H1 (cell line): ENCODE measurements around the gene IL16. TPM values are rescaled to one million over a fixed set of nuclear protein-coding genes. Genes with fewer than 3 reads are reported as not detected.

Source experiments
- CTCF ChIA-PET: fragments of 300-600 bp; sonication (Branson Sonifier 250); formaldehyde crosslinking; loops from one replicate; lab custom pipeline; 2021; ENCODE audit not compliant: partially characterized antibody; lab: Charles Lee
- POLR2A ChIA-PET: fragments of 300-600 bp; sonication (Branson Sonifier 250); formaldehyde crosslinking; loops from one replicate; lab custom pipeline; 2021; ENCODE audit warnings: inconsistent platforms; ENCODE audit not compliant: partially characterized antibody; lab: Charles Lee
- DNase-seq, 2 experiments: peaks; one replicate each; pipeline versions ENCODE4 v3.0.0 to v3.0.0-alpha.2; 2010 to 2022; ENCODE audit warnings: low spot score in 2 of 2, low read depth in 1 of 2, mixed read lengths in 1 of 2
- FAIRE-seq: peaks from 2 replicates; lab custom pipeline; 2011; peaks lifted over from hg19 to GRCh38; lab: Jason Lieb, UNC
- H2AFZ ChIP-seq: 2 replicates; pipeline ENCODE4 v1.8.1; 2012; ENCODE audit warnings: low read length, inconsistent platforms
- H2AK5ac ChIP-seq: 2 replicates; pipeline ENCODE4 v1.6.1; 2013; ENCODE audit warnings: low read depth, low read length
- H2BK120ac ChIP-seq: replicated peaks from 2 replicates; pipeline ENCODE3; 2013; ENCODE audit warnings: low read depth, low read length, inconsistent platforms
- H2BK12ac ChIP-seq: 2 replicates; pipeline ENCODE4 v1.6.1; 2013; ENCODE audit warnings: low read depth, low read length
- H2BK15ac ChIP-seq: 2 replicates; pipeline ENCODE4 v1.6.1; 2013; ENCODE audit warnings: low read length
- H2BK20ac ChIP-seq: 2 replicates; pipeline ENCODE4 v1.6.1; 2013; ENCODE audit warnings: low read length
- H2BK5ac ChIP-seq: 2 replicates; pipeline ENCODE4 v1.6.1; 2013; ENCODE audit warnings: low read depth, low read length
- H3K14ac ChIP-seq: 2 replicates; pipeline ENCODE4 v1.6.1; 2013; ENCODE audit warnings: inconsistent platforms; ENCODE audit not compliant: insufficient read length
- H3K18ac ChIP-seq: 2 replicates; pipeline ENCODE4 v1.6.1; 2013; ENCODE audit warnings: low read length; ENCODE audit errors: extremely low read depth
- H3K23ac ChIP-seq: 2 replicates; pipeline ENCODE4 v1.6.1; 2013; ENCODE audit warnings: inconsistent platforms; ENCODE audit not compliant: insufficient read length
- H3K23me2 ChIP-seq: 2 replicates; pipeline ENCODE4 v1.6.1; 2013; ENCODE audit warnings: low read depth, low read length
- H3K27ac ChIP-seq: 2 replicates; pipeline ENCODE4 v1.6.1; 2011; ENCODE audit warnings: low read depth, low read length, inconsistent platforms
- H3K27me3 ChIP-seq, 4 experiments: replicated peaks in 1 of 4; 1 replicate in 1 of 4; 2 replicates in 3 of 4; pipeline versions ENCODE4 v1.6.1 to v1.8.1; 2011 to 2013; ENCODE audit warnings: low read length in 3 of 4, mild to moderate bottlenecking in 3 of 4, inconsistent platforms in 2 of 4, mixed read lengths in 2 of 4, moderate library complexity in 1 of 4; ENCODE audit not compliant: control insufficient read depth in 3 of 4, insufficient read depth in 3 of 4; ENCODE audit errors: extremely low read depth in 1 of 4
- H3K36me3 ChIP-seq, 4 experiments: 2 replicates each; pipeline versions ENCODE4 v1.6.1 to v1.8.1; 2011 to 2013; ENCODE audit warnings: mild to moderate bottlenecking in 4 of 4, low read length in 3 of 4, moderate library complexity in 2 of 4, control low read depth in 1 of 4, inconsistent platforms in 1 of 4; ENCODE audit not compliant: insufficient read depth in 4 of 4, control insufficient read depth in 2 of 4
- H3K4ac ChIP-seq: replicated peaks from 2 replicates; pipeline ENCODE3; 2013; ENCODE audit warnings: low read length, low read depth, mixed read lengths, inconsistent platforms; ENCODE audit not compliant: insufficient read length
- H3K4me1 ChIP-seq, 4 experiments: replicated peaks in 1 of 4; 1 replicate in 1 of 4; 2 replicates in 3 of 4; pipeline versions ENCODE4 v1.6.1 to v1.8.1; 2011 to 2013; ENCODE audit warnings: low read length in 3 of 4, inconsistent platforms in 2 of 4, mixed read lengths in 1 of 4; ENCODE audit not compliant: insufficient read depth in 4 of 4, control insufficient read depth in 3 of 4
- H3K4me2 ChIP-seq, 2 experiments: 2 replicates each; pipeline versions ENCODE4 v1.6.1 to v1.8.1; 2011 to 2013; ENCODE audit warnings: low read depth in 2 of 2, low read length in 2 of 2, control low read depth in 1 of 2, inconsistent platforms in 1 of 2, mild to moderate bottlenecking in 1 of 2; ENCODE audit not compliant: insufficient read depth in 1 of 2
- H3K4me3 ChIP-seq, 4 experiments: fragments of 200-600, 300-600 bp in 1 of 4; sonication (generic), shearing (Covaris generic), sonication (Bioruptor Twin) in 1 of 4; 2 replicates each; pipeline versions ENCODE4 v1.5.1 to v1.8.1; 2011 to 2016; ENCODE audit warnings: low read length in 4 of 4, low read depth in 3 of 4, control low read depth in 2 of 4, inconsistent platforms in 2 of 4, mild to moderate bottlenecking in 2 of 4, mixed read lengths in 1 of 4, moderate library complexity in 1 of 4; ENCODE audit not compliant: insufficient read depth in 2 of 4; ENCODE audit errors: extremely low read depth in 1 of 4
- H3K56ac ChIP-seq: replicated peaks from 2 replicates; pipeline ENCODE3; 2013; ENCODE audit warnings: low read depth, mild to moderate bottlenecking, mixed read lengths, low read length, inconsistent platforms; ENCODE audit not compliant: insufficient read length
- H3K79me1 ChIP-seq: 2 replicates; pipeline ENCODE4 v1.6.1; 2013; ENCODE audit warnings: low read depth, low read length, control low read depth
- H3K79me2 ChIP-seq, 2 experiments: 2 replicates each; pipeline versions ENCODE4 v1.6.1 to v1.8.1; 2012 to 2013; ENCODE audit warnings: low read length in 2 of 2, mild to moderate bottlenecking in 2 of 2, inconsistent platforms in 1 of 2; ENCODE audit not compliant: insufficient read depth in 2 of 2, control insufficient read depth in 1 of 2
- H3K9ac ChIP-seq, 4 experiments: replicated peaks in 1 of 4; 1 replicate in 1 of 4; 2 replicates in 3 of 4; pipeline versions ENCODE4 v1.6.1 to v1.8.1; 2011 to 2013; ENCODE audit warnings: low read depth in 3 of 4, low read length in 3 of 4, control low read depth in 2 of 4, mild to moderate bottlenecking in 2 of 4, moderate library complexity in 2 of 4, inconsistent platforms in 1 of 4; ENCODE audit errors: extremely low read depth in 1 of 4
- H3K9me3 ChIP-seq, 2 experiments: 2 replicates each; pipeline versions ENCODE4 v1.6.1 to v1.8.1; 2012 to 2013; ENCODE audit warnings: mild to moderate bottlenecking in 2 of 2, moderate library complexity in 2 of 2, control low read depth in 1 of 2, inconsistent platforms in 1 of 2, low read depth in 1 of 2, low read length in 1 of 2, mixed read lengths in 1 of 2; ENCODE audit not compliant: insufficient read depth in 2 of 2
- H4K20me1 ChIP-seq, 2 experiments: replicated peaks in 1 of 2; 2 replicates each; pipeline versions ENCODE3 to v1.8.1; 2011 to 2013; ENCODE audit warnings: inconsistent platforms in 2 of 2, low read length in 2 of 2, mild to moderate bottlenecking in 1 of 2; ENCODE audit not compliant: insufficient read depth in 2 of 2, control insufficient read depth in 1 of 2
- H4K5ac ChIP-seq: 2 replicates; pipeline ENCODE4 v1.6.1; 2013; ENCODE audit warnings: low read length, low read depth, mixed read lengths, inconsistent platforms; ENCODE audit not compliant: insufficient read length
- H4K8ac ChIP-seq: 2 replicates; pipeline ENCODE4 v1.8.0; 2013; ENCODE audit warnings: mild to moderate bottlenecking, moderate library complexity, low read length, inconsistent platforms; ENCODE audit not compliant: insufficient read depth; ENCODE audit errors: extremely low read depth
- H4K91ac ChIP-seq: replicated peaks from 2 replicates; pipeline ENCODE3; 2013; ENCODE audit warnings: low read length, mixed read lengths, inconsistent platforms; ENCODE audit not compliant: insufficient read length
- CTBP2 ChIP-seq: IDR thresholded peaks from 2 replicates; pipeline ENCODE4 v1.7.0; 2011; ENCODE audit warnings: borderline replicate concordance, mild to moderate bottlenecking, moderate library complexity, mixed read lengths, low read length; ENCODE audit not compliant: insufficient read depth, insufficient read length
- PHF8 ChIP-seq: fragments of 200-600 bp; sonication (generic); conservative IDR thresholded peaks from 2 replicates; pipeline ENCODE4 v1.7.1; 2012; ENCODE audit warnings: low read depth, mild to moderate bottlenecking, inconsistent platforms, low read length, moderate library complexity
- RAD21 ChIP-seq, 2 experiments: IDR thresholded peaks in 1 of 2; conservative IDR thresholded peaks in 1 of 2; 2 replicates each; pipeline ENCODE4 v1.6.1; 2011; ENCODE audit warnings: low read depth in 2 of 2, low read length in 2 of 2, improper control_type of control experiment in 1 of 2, inconsistent platforms in 1 of 2, mild to moderate bottlenecking in 1 of 2, moderate library complexity in 1 of 2
- SIN3A ChIP-seq, 2 experiments: IDR thresholded peaks in 1 of 2; conservative IDR thresholded peaks in 1 of 2; 2 replicates each; pipeline ENCODE4 v1.6.1; 2011 to 2012; ENCODE audit warnings: low read length in 2 of 2, improper control_type of control experiment in 1 of 2, low read depth in 1 of 2, mild to moderate bottlenecking in 1 of 2
- SP1 ChIP-seq: IDR thresholded peaks from 2 replicates; pipeline ENCODE4 v1.6.1; 2011; ENCODE audit warnings: low read depth, low read length
- SP2 ChIP-seq: IDR thresholded peaks from 2 replicates; pipeline ENCODE4 v1.6.1; 2012; ENCODE audit warnings: mild to moderate bottlenecking, low read length, inconsistent platforms
- SP4 ChIP-seq: IDR thresholded peaks from 2 replicates; pipeline ENCODE4 v1.6.1; 2012; ENCODE audit warnings: low read length, inconsistent platforms
- ZNF274 ChIP-seq: IDR thresholded peaks from 2 replicates; pipeline ENCODE4 v1.7.0; 2012; ENCODE audit warnings: low read length, borderline replicate concordance; ENCODE audit errors: extremely low read depth
- WGBS, 2 experiments: shearing (Covaris generic) in 1 of 2; methylation state at CpG; one replicate each; pipeline versions ENCODE4 v1.1.6 to v1.1.7; 2013 to 2015; ENCODE audit warnings: low lambda C conversion rate in 2 of 2, mixed read lengths in 2 of 2, inconsistent platforms in 1 of 2, low coverage in 1 of 2, missing lambda C conversion rate in 1 of 2; ENCODE audit not compliant: insufficient replicate concordance in 2 of 2, insufficient coverage in 1 of 2, insufficient read length in 1 of 2; ENCODE audit errors: extremely low coverage in 1 of 2, missing lambda C conversion rate in 1 of 2; 5-methylcytosine and 5-hydroxymethylcytosine counted together
- polyA plus RNA-seq, 7 experiments: library from polyadenylated mRNA; depleted of rRNA in 3 of 7; stranded (reverse) in 5 of 7; unstranded in 2 of 7; fragments of >200 nt in 5 of 7; fragments of 200-250 nt in 2 of 7; gene quantifications; 1 replicate in 5 of 7; 2 replicates in 1 of 7; 4 replicates in 1 of 7; pipeline versions ENCODE4 v1.2.1 to v1.2.3, GENCODE V29; 2011 to 2013; ENCODE audit warnings: missing spikeins in 2 of 7, mixed read lengths in 2 of 7
- total RNA-seq: library from RNA; stranded (reverse); fragmentation: NEBNext Ultra II Directional; extraction: Animal tissue kit (Norgen Biotek cat#: 25700); gene quantifications from 2 replicates; pipeline ENCODE4 v1.2.1, GENCODE V29; 2021
- TF ChIP-seq, protein P1 (sequence below): IDR thresholded peaks from 2 replicates; pipeline ENCODE4 v1.6.1; 2012; ENCODE audit warnings: inconsistent platforms
- TF ChIP-seq, protein P2 (sequence below): IDR thresholded peaks from 2 replicates; pipeline ENCODE4 v1.6.1; 2012; ENCODE audit warnings: inconsistent platforms
- TF ChIP-seq, protein P3 (sequence below): IDR thresholded peaks from 2 replicates; pipeline ENCODE4 v1.6.1; 2012; ENCODE audit warnings: low read length, inconsistent platforms

The IL16 gene
- total and polyA plus RNA-seq, 2 of the 8 experiments (the other 6 are each of a cell fraction or from before 2014, with no cell fraction given), result 0.03 to 0.09 TPM

DNA sequence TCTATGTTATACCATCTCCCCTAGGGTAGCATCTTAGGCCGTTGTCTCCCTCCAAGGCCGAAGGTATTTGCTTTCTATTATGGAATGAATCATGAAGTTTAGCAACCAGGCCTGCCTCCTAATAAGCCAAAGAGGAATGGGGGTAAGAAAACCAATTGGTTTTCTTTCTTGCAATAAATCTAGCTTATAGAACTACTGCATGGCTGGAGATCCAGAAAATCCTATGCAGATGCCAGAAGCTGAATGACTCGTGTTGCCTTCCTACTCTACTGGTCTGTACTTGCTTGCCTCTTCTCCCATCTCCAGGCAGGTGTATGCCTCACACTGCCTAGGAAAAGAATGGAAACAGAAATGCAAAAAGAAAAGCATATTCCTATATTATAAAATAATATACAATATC lies 31.1 kb upstream of the IL16 start:
- H3K27ac ChIP-seq, result no peak overlapping the region
- H3K9me3 ChIP-seq, result no peaks in the 10 kb centered on the region
- no peaks in the 10 kb centered on the region for H3K79me1 ChIP-seq
- H3K23me2 ChIP-seq, result no peaks in the 10 kb centered on the region
- H3K18ac ChIP-seq, result no peak overlapping the region
- H4K5ac ChIP-seq, result no peak overlapping the region
- H3K23ac ChIP-seq, result no peak overlapping the region
- H3K27me3 ChIP-seq, result no peaks in the 10 kb centered on the region
- no peak overlapping the region for H2BK20ac ChIP-seq
- H3K36me3 ChIP-seq, result no peaks in the 10 kb centered on the region
- H2AFZ ChIP-seq, result no peak overlapping the region
- H2BK15ac ChIP-seq, result no peak overlapping the region
- no peak overlapping the region for H2BK12ac ChIP-seq
- H3K14ac ChIP-seq, result no peak overlapping the region
- H4K8ac ChIP-seq, result no peak overlapping the region
- no peak overlapping the region for H2AK5ac ChIP-seq
- H2BK5ac ChIP-seq, result no peak overlapping the region
- POLR2A ChIA-PET, result no interaction called here
- CTCF ChIA-PET, result interaction anchor here (1.2 to 3.9 kb wide), 8 partner anchors 9 to 100 kb away, joined by 3 to 25 read pairs (median 10); no protein-coding TSS in a partner anchor
- H4K91ac ChIP-seq, result no peak overlapping the region
- no peak overlapping the region for H2BK120ac ChIP-seq
- 90% methylated on average over 3 of the region's 3 CpGs; no CpG with 5 or more reads in 1 of the 2 experiments for WGBS, 2 experiments
- H3K9ac ChIP-seq, result no peak overlapping the region
- H4K20me1 ChIP-seq, result no peaks in the 10 kb centered on the region
- H3K4me2 ChIP-seq, result no peak overlapping the region
- H3K4ac ChIP-seq, result no peak overlapping the region
- no peak overlapping the region for H3K56ac ChIP-seq
- no peak for DNase-seq
- H3K4me3 ChIP-seq, result no peak overlapping the region
- H3K4me1 ChIP-seq, result no peaks in the 10 kb centered on the region
- no peak for FAIRE-seq
- H3K79me2 ChIP-seq, result no peaks in the 10 kb centered on the region
- TF ChIP-seq SP4 (no peak), SP2 (no peak), PHF8 (no peak), SIN3A (conservative IDR thresholded peaks at IDR 0.05 in 1 of 2, IDR thresholded peaks at IDR 0.05 in 1 of 2; ENCODE audit: low read depth in 1 of 2, low read length in 2 of 2) (no peak), RAD21 (IDR thresholded peaks at IDR 0.05 in 1 of 2, conservative IDR thresholded peaks at IDR 0.05 in 1 of 2; ENCODE audit: low read depth in 2 of 2, low read length in 2 of 2) (no peak), ZNF274 (no peak), SP1 (no peak), CTBP2 (no peak)
- TF ChIP-seq, protein P1, sequence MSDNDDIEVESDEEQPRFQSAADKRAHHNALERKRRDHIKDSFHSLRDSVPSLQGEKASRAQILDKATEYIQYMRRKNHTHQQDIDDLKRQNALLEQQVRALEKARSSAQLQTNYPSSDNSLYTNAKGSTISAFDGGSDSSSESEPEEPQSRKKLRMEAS, result no peak
- TF ChIP-seq, protein P2, sequence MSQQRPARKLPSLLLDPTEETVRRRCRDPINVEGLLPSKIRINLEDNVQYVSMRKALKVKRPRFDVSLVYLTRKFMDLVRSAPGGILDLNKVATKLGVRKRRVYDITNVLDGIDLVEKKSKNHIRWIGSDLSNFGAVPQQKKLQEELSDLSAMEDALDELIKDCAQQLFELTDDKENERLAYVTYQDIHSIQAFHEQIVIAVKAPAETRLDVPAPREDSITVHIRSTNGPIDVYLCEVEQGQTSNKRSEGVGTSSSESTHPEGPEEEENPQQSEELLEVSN, result no peak
- TF ChIP-seq, protein P3, sequence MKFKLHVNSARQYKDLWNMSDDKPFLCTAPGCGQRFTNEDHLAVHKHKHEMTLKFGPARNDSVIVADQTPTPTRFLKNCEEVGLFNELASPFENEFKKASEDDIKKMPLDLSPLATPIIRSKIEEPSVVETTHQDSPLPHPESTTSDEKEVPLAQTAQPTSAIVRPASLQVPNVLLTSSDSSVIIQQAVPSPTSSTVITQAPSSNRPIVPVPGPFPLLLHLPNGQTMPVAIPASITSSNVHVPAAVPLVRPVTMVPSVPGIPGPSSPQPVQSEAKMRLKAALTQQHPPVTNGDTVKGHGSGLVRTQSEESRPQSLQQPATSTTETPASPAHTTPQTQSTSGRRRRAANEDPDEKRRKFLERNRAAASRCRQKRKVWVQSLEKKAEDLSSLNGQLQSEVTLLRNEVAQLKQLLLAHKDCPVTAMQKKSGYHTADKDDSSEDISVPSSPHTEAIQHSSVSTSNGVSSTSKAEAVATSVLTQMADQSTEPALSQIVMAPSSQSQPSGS, result no peak
